K562 (cell line): Measurements from ENCODE around the gene FOXN3. TPM values are rescaled to one million over a fixed set of nuclear protein-coding genes. Genes with fewer than 3 reads are reported as not detected.

Experiments used
- ATAC-seq: fragments of 200-7000 bp; cut with Tn5 transposase; 3 replicates; pipeline ENCODE4 v1.9.1; 2020; ENCODE audit warnings: moderate library complexity
- BruUV-seq: library from RNA; stranded (reverse); fragments of 400-500 nt; replicated peaks from 2 replicates; lab custom pipeline; 2021; lab: Mats Ljungman, UMichigan
- CTCF ChIA-PET: fragments of 300-600 bp; formaldehyde crosslinking; extraction: SDS; loops from one replicate; lab custom pipeline; 2021; ENCODE audit warnings: low intra/inter-chr PET ratio; lab: Yijun Ruan, JAX
- POLR2A ChIA-PET: fragments of 300-600, 350-650 bp; sonication (Branson Sonifier 250); formaldehyde crosslinking; extraction: SDS; loops from one replicate; lab custom pipeline; 2021; ENCODE audit warnings: antibody characterized with exemption, inconsistent platforms; lab: Yijun Ruan, JAX
- DNase-seq, 4 experiments: peaks; one replicate each; pipeline versions ENCODE4 v3.0.0 to v3.0.0-alpha.2; 2011 to 2018; ENCODE audit warnings: low spot score in 3 of 4, mixed read lengths in 3 of 4; ENCODE audit errors: extremely low read depth in 1 of 4
- FAIRE-seq: peaks from 2 replicates; lab custom pipeline; 2011; peaks lifted over from hg19 to GRCh38; lab: Jason Lieb, UNC
- H2AFZ ChIP-seq: 2 replicates; pipeline ENCODE4 v1.6.0; 2011; ENCODE audit warnings: low read depth, low read length, control low read depth, inconsistent platforms
- H3K27ac ChIP-seq: fragments of 200-600 bp; 3 replicates; pipeline ENCODE4 v1.8.0; 2011; ENCODE audit warnings: low read depth, mild to moderate bottlenecking, control low read depth, inconsistent platforms, low read length, moderate library complexity, mixed read lengths; ENCODE audit errors: extremely low read depth
- H3K27me3 ChIP-seq, 2 experiments: fragments of 300-600 bp in 1 of 2; 2 replicates in 1 of 2; 3 replicates in 1 of 2; pipeline versions ENCODE4 v1.6.0 to v1.8.0; 2011; ENCODE audit warnings: inconsistent platforms in 2 of 2, low read length in 2 of 2, mild to moderate bottlenecking in 1 of 2, mixed read lengths in 1 of 2, moderate library complexity in 1 of 2; ENCODE audit not compliant: control insufficient read depth in 2 of 2, insufficient read depth in 2 of 2
- H3K36me3 ChIP-seq: fragments of 300-600 bp; 3 replicates; pipeline ENCODE4 v1.8.0; 2011; ENCODE audit warnings: mild to moderate bottlenecking, low read length, inconsistent platforms; ENCODE audit not compliant: control insufficient read depth, insufficient read depth
- H3K4me1 ChIP-seq, 2 experiments: fragments of 200-600 bp in 1 of 2; replicated peaks in 1 of 2; 2 replicates in 1 of 2; 3 replicates in 1 of 2; pipeline versions ENCODE4 v1.5.1 to v1.8.0; 2011; ENCODE audit warnings: inconsistent platforms in 2 of 2, low read length in 2 of 2, mild to moderate bottlenecking in 1 of 2, mixed read lengths in 1 of 2, moderate library complexity in 1 of 2; ENCODE audit not compliant: control insufficient read depth in 2 of 2, insufficient read depth in 2 of 2
- H3K4me2 ChIP-seq: 2 replicates; pipeline ENCODE4 v1.6.1; 2011; ENCODE audit warnings: low read length, control low read depth, inconsistent platforms, mixed read lengths; ENCODE audit not compliant: insufficient read depth
- H3K4me3 ChIP-seq: fragments of 200-600 bp; sonication (generic), shearing (Covaris generic); 2 replicates; pipeline ENCODE4 v1.5.1; 2016; ENCODE audit warnings: control low read depth, inconsistent platforms
- H3K79me2 ChIP-seq: fragments of 200-600 bp; 3 replicates; pipeline ENCODE4 v1.8.0; 2011; ENCODE audit warnings: low read length, inconsistent platforms; ENCODE audit not compliant: control insufficient read depth, insufficient read depth
- H3K9ac ChIP-seq, 2 experiments: 2 replicates each; pipeline versions ENCODE4 v1.6.0 to v1.6.1; 2011; ENCODE audit warnings: low read depth in 2 of 2, low read length in 2 of 2, control low read depth in 1 of 2, inconsistent platforms in 1 of 2, mild to moderate bottlenecking in 1 of 2, mixed read lengths in 1 of 2; ENCODE audit not compliant: insufficient read depth in 1 of 2
- H3K9me1 ChIP-seq: one replicate; pipeline ENCODE4 v1.6.0; 2011; ENCODE audit warnings: inconsistent platforms, mild to moderate bottlenecking, low read length, moderate library complexity; ENCODE audit not compliant: control insufficient read depth, insufficient read depth
- H3K9me3 ChIP-seq: replicated peaks from 2 replicates; pipeline ENCODE4 v1.5.1; 2011; ENCODE audit warnings: low read depth, low read length, inconsistent platforms; ENCODE audit not compliant: control insufficient read depth, insufficient read depth
- H4K20me1 ChIP-seq: replicated peaks from 2 replicates; pipeline ENCODE4 v1.6.1; 2011; ENCODE audit warnings: low read length, inconsistent platforms, mixed read lengths; ENCODE audit not compliant: control insufficient read depth, insufficient read depth
- E2F3 ChIP-seq: fragments of 250-450 bp; sonication (Bioruptor Pico); IDR thresholded peaks from 2 replicates; pipeline ENCODE4 v1.4.0; 2020; ENCODE audit warnings: mild to moderate bottlenecking
- GABPA ChIP-seq: fragments of 200-800 bp; sonication (Bioruptor generic); conservative IDR thresholded peaks from 2 replicates; pipeline ENCODE4 v1.6.1; 2016; ENCODE audit warnings: low read depth, missing genetic modification characterization, missing compliant biosample characterization
- MAX ChIP-seq: sonication (generic); formaldehyde crosslinking; IDR thresholded peaks from 2 replicates; pipeline ENCODE4 v1.9.0; 2022; ENCODE audit warnings: mild to moderate bottlenecking, missing genetic modification reagents
- MXD1 ChIP-seq: fragments of 250-450 bp; sonication (Bioruptor Pico); IDR thresholded peaks from 2 replicates; pipeline ENCODE4 v1.8.0; 2021; ENCODE audit warnings: borderline replicate concordance, mild to moderate bottlenecking, moderate library complexity; ENCODE audit not compliant: poor library complexity, severe bottlenecking
- NR1H2 ChIP-seq: sonication (generic); formaldehyde crosslinking; IDR thresholded peaks from 2 replicates; pipeline ENCODE4 v1.4.0; 2020; ENCODE audit warnings: mild to moderate bottlenecking, missing genetic modification reagents
- NR2C1 ChIP-seq, 2 experiments: fragments of 450-650 bp; IDR thresholded peaks; 2 replicates each; pipeline ENCODE4 v1.6.1; 2017; ENCODE audit warnings: mild to moderate bottlenecking in 2 of 2, antibody characterized with exemption in 1 of 2, inconsistent platforms in 1 of 2, missing compliant biosample characterization in 1 of 2, missing genetic modification characterization in 1 of 2
- POLR3A ChIP-seq: IDR thresholded peaks from 2 replicates; pipeline ENCODE4 v1.6.1; 2011; ENCODE audit warnings: borderline replicate concordance, mild to moderate bottlenecking, moderate library complexity; ENCODE audit not compliant: insufficient read length, insufficient read depth; ENCODE audit errors: extremely low read depth
- PRMT5 ChIP-seq: sonication (generic); formaldehyde crosslinking; IDR thresholded peaks from 2 replicates; pipeline ENCODE4 v1.5.0; 2020; ENCODE audit warnings: missing genetic modification reagents
- PYGO2 ChIP-seq: fragments of 450-650 bp; IDR thresholded peaks from 2 replicates; pipeline ENCODE4 v1.6.1; 2016; ENCODE audit warnings: mild to moderate bottlenecking, missing genetic modification characterization, moderate library complexity, missing compliant biosample characterization
- RUNX1 ChIP-seq: sonication (generic); IDR thresholded peaks from 2 replicates; pipeline ENCODE4 v1.6.1; 2016; ENCODE audit warnings: antibody characterized with exemption, low read depth
- XRCC5 ChIP-seq: fragments of 200-400 bp; formaldehyde crosslinking; IDR thresholded peaks from 2 replicates; pipeline ENCODE4 v1.6.1; 2017; ENCODE audit warnings: low read depth, mild to moderate bottlenecking, low read length
- ZNF143 ChIP-seq: sonication (generic); formaldehyde crosslinking; IDR thresholded peaks from 2 replicates; pipeline ENCODE4 v1.9.0; 2022; ENCODE audit warnings: mild to moderate bottlenecking, missing genetic modification reagents
- ZNF318 ChIP-seq, 2 experiments: fragments of 450-650 bp; IDR thresholded peaks; 2 replicates each; pipeline ENCODE4 v1.6.1; 2016; ENCODE audit warnings: mild to moderate bottlenecking in 2 of 2, borderline replicate concordance in 1 of 2, low read depth in 1 of 2, moderate library complexity in 1 of 2
- ZNF551 ChIP-seq: fragments of 250-450 bp; sonication (Bioruptor Pico); IDR thresholded peaks from 2 replicates; pipeline ENCODE4 v1.5.0; 2021; ENCODE audit warnings: mild to moderate bottlenecking, moderate library complexity
- ZNF57 ChIP-seq: fragments of 450-650 bp; formaldehyde crosslinking; IDR thresholded peaks from 2 replicates; pipeline ENCODE4 v1.4.0; 2020; ENCODE audit warnings: mild to moderate bottlenecking, moderate library complexity
- in situ Hi-C: fragments of 300-500 bp; cut with MboI; formaldehyde crosslinking; loops from 4 replicates; pipeline ENCODE4 v1.15.0; 2018; ENCODE audit warnings: inconsistent platforms, mixed read lengths
- intact Hi-C: fragments of 100-400 bp; cut with micrococcal nuclease; formaldehyde crosslinking; loops from 2 replicates; pipeline ENCODE4 v1.14.2; 2022
- polyA plus RNA-seq, 8 experiments: library from polyadenylated mRNA; depleted of rRNA in 4 of 8; stranded (reverse) in 5 of 8; unstranded in 3 of 8; fragments of >200 nt; fragmentation: Nextera tagmentation in 2 of 8; fragmentation: Illumina TruSeq in 1 of 8; extraction: Ambion mirVana in 2 of 8; extraction: Trizol in 1 of 8; gene quantifications; 2 replicates each; pipeline versions ENCODE4 v1.2.1 to v1.2.3, GENCODE V29; 2011 to 2014; ENCODE audit warnings: inconsistent platforms in 1 of 8, missing spikeins in 1 of 8
- total RNA-seq, 7 experiments: library from RNA; depleted of rRNA in 6 of 7; stranded (reverse); fragments of >200 nt in 6 of 7; fragmentation: Illumina TruSeq in 2 of 7; extraction: Trizol in 2 of 7; gene quantifications; 2 replicates each; pipeline versions ENCODE4 v1.2.1 to v1.2.3, GENCODE V29; 2011 to 2021; ENCODE audit warnings: low replicate concordance in 1 of 7

FOXN3 gene
- total and polyA plus RNA-seq, 9 of the 15 experiments (the other 6 are each of a cell fraction or from before 2014, with no cell fraction given) = 0.07 to 1.3 (median 0.40) TPM

GRCh38 chr14:89114109-89114508 is 302.9 kb downstream of the FOXN3 start:
- intact Hi-C loops = no loop called here
- DNase-seq (no peak), FAIRE-seq (no peak), ATAC-seq (no peak)
- Histone ChIP-seq H4K20me1 (no peaks in the 10 kb centered on the region), H3K9ac (no peak overlapping the region), H3K4me2 (no peak overlapping the region), H3K9me1 (no peaks in the 10 kb centered on the region), H3K79me2 (no peaks in the 10 kb centered on the region), H3K27me3 (no peaks in the 10 kb centered on the region; a peak in 1 of 5 replicates), H3K4me1 (peaks cover 0 to 6% of the 10 kb centered on the region in 2 experiments; a peak in 1 of 5 replicates), H3K4me3 (no peak overlapping the region), H3K9me3 (no peaks in the 10 kb centered on the region), H2AFZ (no peak overlapping the region), H3K27ac (no peak overlapping the region), H3K36me3 (no peaks in the 10 kb centered on the region)
- ChIA-PET POLR2A (no interaction called here), CTCF (no interaction called here)
- in situ Hi-C loops = no loop called here
- BruUV-seq = no TSS peak
- TF ChIP-seq NR2C1 (IDR thresholded peaks at IDR 0.05) (no peak), NR2C1 (tag; IDR thresholded peaks at IDR 0.05) (no peak), MXD1 (no peak), MAX (CRISPR knock-in tag) (no peak), ZNF551 (CRISPR knock-in tag) (no peak), ZNF143 (no peak), ZNF318 (IDR thresholded peaks at IDR 0.05; ENCODE audit: borderline replicate concordance in 1 of 2, low read depth in 1 of 2) (no peak), NR1H2 (CRISPR knock-in tag) (no peak), XRCC5 (no peak), PRMT5 (no peak), RUNX1 (no peak), PYGO2 (tag) (no peak), E2F3 (no peak), GABPA (no peak), POLR3A (no peak), ZNF57 (no peak)
